ENCODE results near the gene KNDC1. TPM values are rescaled to one million over a fixed set of nuclear protein-coding genes. Genes with fewer than 3 reads are reported as not detected.

KNDC1 gene
- total RNA-seq, 4 donors from 2014 or later: 0.19 to 0.59 (median 0.39) TPM

DNA sequence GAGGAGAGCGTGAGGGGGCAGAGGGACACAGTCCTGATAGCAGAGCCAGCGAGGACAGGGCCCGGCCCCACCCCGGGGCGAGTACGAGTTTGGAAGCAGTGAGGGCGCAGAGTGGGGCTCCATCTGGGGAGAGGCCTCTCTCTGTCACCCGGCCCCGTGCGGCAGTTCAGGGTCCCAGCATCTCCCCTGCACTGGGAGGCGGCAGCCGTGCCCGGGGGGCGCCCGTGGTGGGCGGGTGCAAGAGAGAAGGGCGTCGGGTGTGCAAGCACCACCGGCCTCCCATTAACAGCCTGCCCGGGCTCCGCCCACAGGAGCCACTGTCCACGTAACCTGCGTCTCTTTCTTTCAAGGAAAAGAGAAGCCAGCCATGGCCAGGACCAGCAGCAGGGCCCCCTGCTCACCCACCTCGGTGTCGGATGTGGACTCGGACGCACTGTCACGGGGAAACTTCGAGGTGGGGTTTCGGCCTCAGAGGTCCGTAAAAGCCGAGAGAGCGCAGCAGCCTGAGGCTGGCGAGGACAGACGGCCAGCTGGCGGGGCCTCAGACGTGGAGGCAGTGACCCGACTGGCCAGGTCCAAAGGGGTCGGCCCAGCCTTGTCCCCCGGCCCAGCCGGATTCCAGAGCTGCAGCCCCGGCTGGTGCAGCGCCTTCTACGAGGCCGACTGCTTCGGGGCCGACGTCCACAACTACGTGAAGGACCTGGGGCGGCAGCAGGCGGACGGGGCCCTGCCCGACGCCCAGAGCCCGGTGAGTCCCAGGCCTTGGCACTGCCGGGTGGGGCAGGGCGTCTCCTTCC lies 41.3 kb downstream of the KNDC1 start:
- H3K4me3 ChIP-seq (ENCODE audit: low read depth, poor library complexity, severe bottlenecking): no peak overlapping the region
- no peak for TF ChIP-seq POLR2A (IDR thresholded peaks at IDR 0.05)
- TF ChIP-seq, protein P1, sequence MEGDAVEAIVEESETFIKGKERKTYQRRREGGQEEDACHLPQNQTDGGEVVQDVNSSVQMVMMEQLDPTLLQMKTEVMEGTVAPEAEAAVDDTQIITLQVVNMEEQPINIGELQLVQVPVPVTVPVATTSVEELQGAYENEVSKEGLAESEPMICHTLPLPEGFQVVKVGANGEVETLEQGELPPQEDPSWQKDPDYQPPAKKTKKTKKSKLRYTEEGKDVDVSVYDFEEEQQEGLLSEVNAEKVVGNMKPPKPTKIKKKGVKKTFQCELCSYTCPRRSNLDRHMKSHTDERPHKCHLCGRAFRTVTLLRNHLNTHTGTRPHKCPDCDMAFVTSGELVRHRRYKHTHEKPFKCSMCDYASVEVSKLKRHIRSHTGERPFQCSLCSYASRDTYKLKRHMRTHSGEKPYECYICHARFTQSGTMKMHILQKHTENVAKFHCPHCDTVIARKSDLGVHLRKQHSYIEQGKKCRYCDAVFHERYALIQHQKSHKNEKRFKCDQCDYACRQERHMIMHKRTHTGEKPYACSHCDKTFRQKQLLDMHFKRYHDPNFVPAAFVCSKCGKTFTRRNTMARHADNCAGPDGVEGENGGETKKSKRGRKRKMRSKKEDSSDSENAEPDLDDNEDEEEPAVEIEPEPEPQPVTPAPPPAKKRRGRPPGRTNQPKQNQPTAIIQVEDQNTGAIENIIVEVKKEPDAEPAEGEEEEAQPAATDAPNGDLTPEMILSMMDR (IDR thresholded peaks at IDR 0.05): no peak
- intact Hi-C loops (cut with DNase I; ENCODE audit: low total_unique reads): no loop called here
- WGBS, 2 donors: 79 to 82% methylated on average over 41 of the region's 57 CpGs
- no peak for DNase-seq (ENCODE audit: low spot score in 2 of 2)

DNA sequence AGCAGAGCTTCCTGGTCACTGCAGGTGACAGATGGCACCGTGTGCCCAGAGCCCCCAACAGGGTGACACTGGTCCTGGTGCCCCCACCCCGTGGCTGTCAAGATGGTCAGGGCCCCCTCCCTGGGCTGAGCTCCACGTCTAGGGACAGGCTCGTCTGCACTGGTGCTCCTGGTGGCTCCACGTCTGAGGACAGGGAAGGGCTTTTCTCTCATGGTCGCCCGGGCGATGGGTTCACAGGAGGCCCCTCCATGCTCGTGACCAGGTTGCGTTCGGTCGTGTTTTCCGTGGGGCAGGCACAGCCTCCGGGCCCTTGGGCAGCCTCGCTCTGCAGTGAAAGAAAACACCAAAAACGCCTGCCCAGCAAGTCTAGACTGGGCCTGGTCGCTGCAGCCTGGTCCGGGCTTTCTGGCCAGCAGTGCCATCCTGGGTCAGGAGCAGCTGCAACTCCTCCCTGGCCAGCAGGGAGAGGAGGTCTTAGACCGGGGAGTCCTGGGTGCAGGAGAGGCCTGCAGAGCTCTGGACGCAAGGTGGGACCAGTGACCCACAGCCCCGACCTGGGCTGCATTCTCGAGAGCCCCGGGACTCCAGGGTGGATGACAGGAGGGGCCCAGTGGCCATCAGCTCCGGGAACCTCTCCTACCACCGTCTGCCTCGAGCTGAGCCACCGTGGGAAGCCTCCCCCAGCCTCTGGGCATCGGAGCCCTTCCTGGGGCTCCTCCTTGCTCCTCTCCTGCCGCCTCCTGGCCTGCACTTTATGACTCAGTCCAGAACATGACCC lies 42.1 kb downstream of the KNDC1 start:
- intact Hi-C loops (cut with DNase I; ENCODE audit: low total_unique reads): no loop called here
- no peak overlapping the region for H3K4me3 ChIP-seq (ENCODE audit: low read depth, poor library complexity, severe bottlenecking)
- DNase-seq (ENCODE audit: low spot score in 2 of 2): no peak
- 72% methylated on average over 14 to 24 of the region's 29 CpGs for WGBS, 2 donors
- TF ChIP-seq POLR2A (IDR thresholded peaks at IDR 0.05): no peak
- TF ChIP-seq, protein P1 (IDR thresholded peaks at IDR 0.05): no peak

DNA sequence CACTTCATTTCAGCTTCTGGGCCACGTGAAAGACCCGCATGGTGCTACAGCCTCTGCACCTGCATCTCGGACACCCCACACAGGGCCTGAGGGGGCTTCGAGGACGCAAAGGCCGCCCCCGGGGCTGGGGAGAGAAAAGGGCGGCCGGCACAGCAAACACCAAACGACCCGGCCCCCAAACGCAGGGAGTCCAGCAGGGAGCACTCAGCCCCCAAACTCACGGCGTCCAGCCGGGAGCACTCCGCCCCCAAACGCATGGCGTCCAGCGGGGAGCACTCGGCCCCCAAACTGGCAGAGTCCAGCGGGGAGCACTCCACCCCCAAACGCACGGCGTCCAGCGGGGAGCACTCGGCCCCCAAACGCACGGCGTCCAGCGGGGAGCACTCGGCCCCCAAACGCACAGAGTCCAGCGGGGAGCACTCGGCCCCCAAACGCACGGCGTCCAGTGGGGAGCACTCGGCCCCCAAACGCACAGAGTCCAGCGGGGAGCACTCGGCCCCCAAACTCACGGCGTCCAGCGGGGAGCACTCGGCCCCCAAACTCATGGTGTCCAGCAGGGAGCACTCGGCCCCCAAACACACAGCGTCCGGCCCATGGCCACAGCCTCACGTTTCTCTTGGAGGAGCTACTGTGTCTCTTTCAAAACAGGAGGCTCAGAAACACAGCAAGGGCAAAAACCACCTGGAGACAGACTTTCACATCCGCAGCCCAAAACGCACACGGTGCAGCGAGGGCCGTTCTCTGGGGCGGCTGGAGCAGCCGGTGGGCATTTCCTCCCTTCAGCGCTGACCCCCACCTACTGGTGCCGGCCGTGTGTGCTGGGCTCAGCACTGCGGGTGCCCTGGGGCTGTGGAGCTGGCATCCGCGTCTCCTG lies 43.0 kb downstream of the KNDC1 start:
- 82 to 84% methylated on average over 42 to 53 of the region's 62 CpGs for WGBS, 2 donors
- H3K4me3 ChIP-seq (ENCODE audit: low read depth, poor library complexity, severe bottlenecking): no peak overlapping the region
- TF ChIP-seq, protein P1 (IDR thresholded peaks at IDR 0.05): no peak
- TF ChIP-seq POLR2A (IDR thresholded peaks at IDR 0.05): no peak
- no peak for DNase-seq (ENCODE audit: low spot score in 2 of 2)
- intact Hi-C loops (cut with DNase I; ENCODE audit: low total_unique reads): no loop called here

DNA sequence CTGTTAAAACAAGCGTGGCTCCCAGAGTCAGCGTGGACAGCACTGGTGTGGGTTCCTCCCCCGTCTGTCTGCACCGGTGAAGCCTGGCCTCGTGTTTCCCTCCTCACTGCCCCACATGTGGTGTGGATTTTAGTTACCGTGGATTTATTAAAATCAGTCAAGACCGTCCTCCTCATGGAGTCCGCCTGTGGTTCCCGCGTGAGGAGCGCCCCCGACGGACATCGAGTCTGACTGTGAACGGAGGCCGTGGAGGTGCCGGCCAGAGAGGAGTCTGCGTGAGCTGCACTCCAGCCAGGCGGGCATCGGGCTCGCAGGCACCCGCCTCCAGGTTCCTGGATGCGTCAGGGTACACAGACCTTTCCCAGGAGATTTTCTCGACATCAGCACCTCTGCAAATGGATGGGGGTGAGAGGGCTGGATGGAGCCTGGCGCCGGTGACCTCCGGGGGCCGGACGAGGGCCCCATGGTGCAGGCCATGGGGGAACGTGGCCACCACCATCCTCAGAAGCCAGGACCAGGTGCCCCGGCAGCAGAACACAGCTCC lies 43.7 kb downstream of the KNDC1 start:
- no peak for TF ChIP-seq POLR2A (IDR thresholded peaks at IDR 0.05)
- TF ChIP-seq, protein P1 (IDR thresholded peaks at IDR 0.05): no peak
- no peak for DNase-seq (ENCODE audit: low spot score in 2 of 2)

DNA sequence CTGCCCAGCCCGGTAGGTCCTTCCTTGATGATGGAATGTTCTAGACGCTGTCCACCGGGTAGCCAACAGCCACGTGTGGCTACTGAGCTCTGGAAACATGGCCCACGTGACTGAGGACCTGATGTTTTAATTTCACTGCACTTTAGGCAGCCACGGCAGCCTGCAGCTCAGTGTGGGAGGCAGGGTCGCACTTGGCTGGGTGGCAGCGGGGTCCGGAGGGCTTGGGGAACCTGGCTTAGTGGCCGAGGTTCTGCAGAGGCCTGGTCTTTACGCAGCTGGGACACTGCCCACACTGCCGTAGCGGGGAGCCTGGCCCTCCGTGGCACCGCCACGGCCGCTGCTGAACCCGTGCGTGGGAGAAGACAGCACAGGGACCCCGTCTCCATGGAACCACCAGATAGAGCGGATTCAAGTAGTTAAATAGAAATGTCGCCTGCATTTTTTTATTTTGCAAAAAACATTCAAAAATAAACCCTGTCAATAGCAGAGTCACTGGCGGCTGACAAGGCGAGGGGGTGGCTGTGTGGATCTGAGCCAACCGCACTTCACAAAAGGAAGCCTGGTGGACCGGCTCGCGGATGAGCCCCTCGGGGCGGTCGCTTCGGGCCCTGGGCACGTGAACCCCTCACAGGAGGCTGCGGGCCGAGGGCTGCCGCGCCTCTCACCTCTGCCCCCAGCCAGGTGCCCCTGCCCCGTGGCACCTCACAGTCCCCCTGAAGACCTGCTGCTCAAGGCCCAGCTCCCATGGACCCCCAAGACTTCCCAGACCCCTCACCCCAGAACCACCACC lies 44.4 kb downstream of the KNDC1 start:
- intact Hi-C loops (cut with DNase I; ENCODE audit: low total_unique reads): no loop called here
- 86 to 90% methylated on average over 35 to 38 of the region's 38 CpGs for WGBS, 2 donors
- TF ChIP-seq, protein P1 (IDR thresholded peaks at IDR 0.05): no peak

More for the DNA sequence above, 43.7 kb downstream of the KNDC1 start:
- WGBS, 2 donors: 76 to 84% methylated on average over 30 to 31 of the region's 31 CpGs
- H3K4me3 ChIP-seq (ENCODE audit: low read depth, poor library complexity, severe bottlenecking): no peak overlapping the region
- intact Hi-C loops (cut with DNase I; ENCODE audit: low total_unique reads): no loop called here

More for the DNA sequence above, 44.4 kb downstream of the KNDC1 start:
- no peak overlapping the region for H3K4me3 ChIP-seq (ENCODE audit: low read depth, poor library complexity, severe bottlenecking)
- DNase-seq (ENCODE audit: low spot score in 2 of 2): no peak
